Body of pancreas (tissue), 4 donors: Measurements from ENCODE around the gene HMCN2. TPM values are rescaled to one million over a fixed set of nuclear protein-coding genes. Genes with fewer than 3 reads are reported as not detected.
A peak's percentile ranks its signal among the peaks of the same experiment; 100 is the strongest.

Source experiments
- ATAC-seq: fragments of 150-250 bp; one replicate; pipeline ENCODE4 v1.9.1; 2016
- DNase-seq, 4 donors: peaks; one replicate each; pipeline ENCODE4 v3.0.0-alpha.2; 2019
- H3K27ac ChIP-seq, 4 donors: fragments of 200-600 bp; sonication (generic); 1 replicate in 3 of 4; 2 replicates in 1 of 4; pipeline versions ENCODE4 v1.5.1 to v1.6.1; 2016 to 2019; ENCODE audit warnings: mild to moderate bottlenecking in 1 of 4, mixed read lengths in 1 of 4, moderate library complexity in 1 of 4
- H3K27me3 ChIP-seq, 2 donors: fragments of 200-600 bp; sonication (generic); one replicate each; pipeline ENCODE4 v1.6.0; 2016; ENCODE audit warnings: mild to moderate bottlenecking in 1 of 2
- H3K36me3 ChIP-seq, 2 donors: fragments of 200-600 bp; sonication (generic); replicated peaks in 1 of 2; 2 replicates each; pipeline ENCODE4 v1.5.1; 2016; ENCODE audit warnings: low read depth in 2 of 2; ENCODE audit not compliant: insufficient read depth in 1 of 2
- H3K4me1 ChIP-seq: fragments of 200-600 bp; sonication (generic); one replicate; pipeline ENCODE4 v1.6.0; 2016
- H3K4me3 ChIP-seq, 2 donors: fragments of 200-600 bp; sonication (generic); 1 replicate in 1 of 2; 2 replicates in 1 of 2; pipeline ENCODE4 v1.5.1; 2016 to 2019
- H3K9me3 ChIP-seq, 3 donors: fragments of 200-600 bp; sonication (generic); 1 replicate in 2 of 3; 2 replicates in 1 of 3; pipeline ENCODE4 v1.5.1; 2016
- CTCF ChIP-seq, 7 experiments: fragments of 450-650 bp in 4 of 7; fragments of 200-600 bp in 3 of 7; sonication (generic) in 3 of 7; IDR thresholded peaks; one replicate each; pipeline ENCODE4 v1.5.1; 2016 to 2019; ENCODE audit warnings: antibody characterized with exemption in 7 of 7
- POLR2A ChIP-seq, 3 donors: fragments of 450-650 bp; IDR thresholded peaks; one replicate each; pipeline ENCODE4 v1.6.1; 2016; ENCODE audit warnings: antibody characterized with exemption in 3 of 3, mild to moderate bottlenecking in 2 of 3
- WGBS, 2 donors: methylation state at CpG; one replicate each; pipeline ENCODE4 v1.1.5; 2017; 5-methylcytosine and 5-hydroxymethylcytosine counted together
- intact Hi-C: fragments of 100-400 bp; cut with DNase I; formaldehyde crosslinking; loops from one replicate; pipeline ENCODE4 v1.15.1; 2023
- total RNA-seq, 2 donors: library from RNA; depleted of rRNA; stranded (reverse); fragments of >200 nt; gene quantifications; one replicate each; pipeline ENCODE4 v1.1.0, GENCODE V29; 2016

HMCN2 gene
- total RNA-seq, 2 donors from 2014 or later = 0.78 to 3.6 TPM

DNA sequence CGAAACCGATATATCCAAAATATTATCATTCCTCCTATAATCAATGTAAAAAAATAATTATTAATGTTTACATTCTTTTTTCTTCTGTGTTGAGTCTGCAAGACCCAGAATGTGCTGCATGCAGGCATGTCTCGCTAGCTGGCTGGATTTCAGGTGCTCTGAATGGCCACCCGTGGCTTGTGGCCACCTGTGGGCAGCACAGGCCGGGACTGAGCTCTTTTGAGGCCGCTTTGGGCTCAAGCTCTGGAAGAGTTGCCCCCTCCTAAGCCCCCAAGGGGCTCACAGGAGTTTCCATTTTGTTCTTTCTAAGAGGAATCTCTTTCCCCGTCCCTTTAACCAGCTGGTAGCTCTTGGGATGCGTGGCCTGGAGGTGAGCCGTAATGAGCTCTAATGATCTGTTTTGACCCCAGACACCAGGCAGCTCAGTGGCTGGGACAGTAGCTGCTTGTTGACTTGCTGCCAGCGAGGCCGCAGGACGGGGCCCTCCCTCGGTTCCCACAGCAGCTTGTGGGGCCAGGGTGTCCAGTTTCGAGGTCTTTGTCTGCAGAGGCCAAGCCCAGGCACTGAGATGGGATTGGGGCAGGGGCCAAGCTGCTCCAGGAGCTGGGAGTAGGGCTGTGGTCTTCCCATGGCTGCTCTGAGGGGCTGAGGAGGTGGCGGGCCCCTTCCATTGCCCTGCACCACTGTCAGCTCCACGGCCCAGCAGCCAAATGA lies 200.0 kb downstream of the HMCN2 start:
- DNase-seq (no peak), ATAC-seq (no peak)
- Histone ChIP-seq H3K9me3 (no peaks in the 10 kb centered on the region), H3K4me3 (no peak overlapping the region), H3K27me3 (no peaks in the 10 kb centered on the region), H3K36me3 (no peaks in the 10 kb centered on the region), H3K27ac (no peak overlapping the region), H3K4me1 (peaks cover 4% of the 10 kb centered on the region)
- intact Hi-C loops = no loop called here
- 81 to 95% methylated on average over 11 to 16 of the region's 16 CpGs for WGBS, 2 donors
- TF ChIP-seq CTCF (IDR thresholded peaks at IDR 0.05) = no peak
- TF ChIP-seq POLR2A (IDR thresholded peaks at IDR 0.05) = no peak

- TF ChIP-seq POLR2A (IDR thresholded peaks at IDR 0.05) = no peak
- no peak for TF ChIP-seq CTCF (IDR thresholded peaks at IDR 0.05)
- WGBS, 2 donors = 79 to 100% methylated on average over 1 to 18 of the region's 20 CpGs
- Histone ChIP-seq H3K36me3 (no peaks in the 10 kb centered on the region), H3K4me3 (no peak overlapping the region), H3K4me1 (no peaks in the 10 kb centered on the region), H3K27ac (no peak overlapping the region), H3K27me3 (no peaks in the 10 kb centered on the region), H3K9me3 (no peaks in the 10 kb centered on the region)
- ATAC-seq (no peak), DNase-seq (no peak)
- intact Hi-C loops = no loop called here
Measured at GRCh38 chr9:130466537-130467217, 201.1 kb downstream of the HMCN2 start.

DNA sequence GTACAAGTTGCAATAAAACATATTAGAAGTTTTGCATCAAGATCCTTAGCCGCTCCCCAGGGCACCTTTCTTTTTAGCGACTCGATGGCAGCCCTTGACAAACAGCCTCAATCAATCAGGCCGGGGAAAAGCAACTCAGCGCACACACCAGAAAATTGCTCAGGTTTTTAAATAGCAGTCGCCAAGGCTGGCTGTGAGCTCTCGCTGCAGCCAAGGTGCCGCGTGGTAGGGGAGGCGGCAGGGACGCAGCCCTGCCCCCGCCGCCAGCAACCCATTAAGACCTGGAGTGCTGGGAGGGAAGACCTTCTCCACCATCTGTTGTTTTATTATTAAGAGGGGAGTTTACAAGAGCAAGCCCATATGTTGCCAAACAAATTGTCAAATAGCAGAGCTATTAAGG lies 201.8 kb downstream of the HMCN2 start:
- Histone ChIP-seq H3K27ac (no peak overlapping the region), H3K36me3 (no peaks in the 10 kb centered on the region), H3K4me3 (no peak overlapping the region), H3K27me3 (no peaks in the 10 kb centered on the region), H3K4me1 (no peaks in the 10 kb centered on the region), H3K9me3 (no peaks in the 10 kb centered on the region)
- intact Hi-C loops = no loop called here
- 53 to 90% methylated on average over 11 to 13 of the region's 13 CpGs for WGBS, 2 donors
- DNase-seq = peak in 1 of 4 donors; percentile 21
- ATAC-seq = no peak
- TF ChIP-seq POLR2A (IDR thresholded peaks at IDR 0.05) (no peak), CTCF (IDR thresholded peaks at IDR 0.05) (no peak)

- ATAC-seq (no peak), DNase-seq (no peak)
- Histone ChIP-seq H3K27me3 (no peaks in the 10 kb centered on the region), H3K4me3 (no peak overlapping the region), H3K36me3 (no peaks in the 10 kb centered on the region), H3K9me3 (no peaks in the 10 kb centered on the region), H3K27ac (no peak overlapping the region), H3K4me1 (no peaks in the 10 kb centered on the region)
- 70 to 72% methylated on average over 4 of the region's 4 CpGs for WGBS, 2 donors
- intact Hi-C loops = no loop called here
- no peak for TF ChIP-seq CTCF (IDR thresholded peaks at IDR 0.05)
- TF ChIP-seq POLR2A (IDR thresholded peaks at IDR 0.05) = no peak
Measured at GRCh38 chr9:130468566-130468965, 203.0 kb downstream of the HMCN2 start.
